Skeletal muscle tissue (tissue), 4 donors: ENCODE results near the gene FOXO1. TPM values are rescaled to one million over a fixed set of nuclear protein-coding genes. Genes with fewer than 3 reads are reported as not detected.
"Not testable (repeated sequence)": the region's sequence is repeated elsewhere in the genome, so short reads cannot be mapped to it uniquely, and the experiment has no call there.

ENCODE experiments used
- H3K27ac ChIP-seq: one replicate; pipeline ENCODE4 v1.7.0; 2013; ENCODE audit warnings: mild to moderate bottlenecking, low read depth, low read length, inconsistent platforms
- H3K27me3 ChIP-seq, 3 donors: one replicate each; pipeline ENCODE4 v1.7.0; 2013; ENCODE audit warnings: low read length in 3 of 3; ENCODE audit not compliant: control insufficient read depth in 3 of 3, insufficient read depth in 3 of 3
- H3K36me3 ChIP-seq, 3 donors: one replicate each; pipeline ENCODE4 v1.7.0; 2013; ENCODE audit warnings: low read length in 3 of 3; ENCODE audit not compliant: control insufficient read depth in 3 of 3, insufficient read depth in 3 of 3
- H3K4me1 ChIP-seq, 3 donors: one replicate each; pipeline ENCODE4 v1.7.0; 2013; ENCODE audit warnings: low read length in 3 of 3, mild to moderate bottlenecking in 3 of 3; ENCODE audit not compliant: control insufficient read depth in 3 of 3, insufficient read depth in 3 of 3
- H3K4me3 ChIP-seq, 3 donors: one replicate each; pipeline ENCODE4 v1.7.0; 2013; ENCODE audit warnings: low read length in 3 of 3
- H3K9ac ChIP-seq, 3 donors: one replicate each; pipeline ENCODE4 v1.7.0; 2013; ENCODE audit warnings: low read length in 3 of 3, mild to moderate bottlenecking in 3 of 3, moderate library complexity in 2 of 3, low read depth in 1 of 3
- H3K9me3 ChIP-seq, 3 donors: one replicate each; pipeline ENCODE4 v1.7.0; 2013; ENCODE audit warnings: low read length in 3 of 3; ENCODE audit not compliant: control insufficient read depth in 3 of 3
- total RNA-seq: library from RNA; depleted of rRNA; stranded (reverse); fragments of >200 nt; gene quantifications from one replicate; pipeline ENCODE4 v1.2.3, GENCODE V29; 2014
- donor health status: Osteomylitis.

FOXO1 gene
- total RNA-seq = 15.1 TPM

GRCh38 chr13:40666045-40666932 lies at the start of gene FOXO1:
TSS of gene FOXO1 (minus strand) at chr13:40666641. CDS start at chr13:40666212, 429 bp downstream.
- H3K36me3 ChIP-seq = peaks cover 0 to 2% (median 2%) of the 10 kb centered on the region in 3 donors
- peak within 1 kb of the TSS; percentile 99 for H3K27ac ChIP-seq
- H3K9ac ChIP-seq = peak within 1 kb of the TSS; percentile 95 to 97 (median 96)
- no peaks in the 10 kb centered on the region for H3K9me3 ChIP-seq
- H3K4me3 ChIP-seq = peak within 1 kb of the TSS; percentile 88 to 97 (median 95)
- peaks cover 8 to 26% (median 22%) of the 10 kb centered on the region in 3 donors for H3K4me1 ChIP-seq
- no peaks in the 10 kb centered on the region for H3K27me3 ChIP-seq

- H3K27me3 ChIP-seq, H3K4me3 ChIP-seq, H3K9me3 ChIP-seq, H3K9ac ChIP-seq, H3K4me1 ChIP-seq, H3K27ac ChIP-seq: not testable (repeated sequence)
- peaks cover 7 to 19% (median 9%) of the 10 kb centered on the region in 3 donors for H3K36me3 ChIP-seq
Observed at GRCh38 chr13:40714433-40714832, 48.0 kb upstream of the FOXO1 start.

DNA sequence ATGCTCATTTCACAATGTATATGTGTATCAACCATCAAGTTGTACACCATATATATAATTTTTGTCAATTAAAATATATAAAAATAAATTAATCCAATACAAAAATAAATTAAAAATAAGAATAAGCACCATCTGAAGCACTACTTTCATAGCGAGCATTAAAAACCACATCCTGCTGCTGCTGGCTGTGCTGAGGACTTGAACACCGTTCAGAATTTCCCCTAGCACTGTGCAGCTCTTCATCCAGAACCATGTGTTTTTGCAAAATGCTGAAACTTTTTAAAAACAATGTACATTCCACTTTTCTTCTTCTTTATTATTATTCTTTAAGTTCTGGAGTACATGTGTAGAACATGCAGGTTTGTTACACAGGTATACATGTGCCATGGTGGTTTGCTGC lies 40.0 kb upstream of the FOXO1 start:
- Histone ChIP-seq H3K27ac (no peak overlapping the region), H3K9ac (no peak overlapping the region), H3K9me3 (no peaks in the 10 kb centered on the region), H3K4me1 (no peaks in the 10 kb centered on the region), H3K4me3 (no peak overlapping the region), H3K27me3 (no peaks in the 10 kb centered on the region), H3K36me3 (no peaks in the 10 kb centered on the region)

DNA sequence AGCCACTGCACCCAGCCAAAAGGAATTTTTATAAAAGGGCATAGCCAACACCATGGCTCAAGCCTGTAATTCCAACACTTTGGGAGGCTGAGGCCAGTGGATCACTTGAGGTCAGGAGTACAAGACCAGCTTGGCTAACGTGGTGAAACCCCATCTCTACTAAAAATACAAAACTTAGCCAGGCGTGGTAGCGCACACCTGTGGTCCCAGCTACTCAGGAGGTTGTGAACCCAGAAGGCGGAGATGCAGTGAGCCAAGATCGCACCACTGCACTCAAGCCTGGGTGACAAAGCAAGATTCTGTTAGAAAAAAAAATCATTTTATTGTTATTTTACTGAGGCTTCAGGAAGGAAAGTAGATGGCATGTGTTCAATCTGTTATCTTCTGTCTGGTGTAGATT lies 31.3 kb upstream of the FOXO1 start:
- Histone ChIP-seq H3K36me3 (no peaks in the 10 kb centered on the region), H3K4me1 (no peaks in the 10 kb centered on the region), H3K4me3 (no peak overlapping the region), H3K9me3 (no peaks in the 10 kb centered on the region), H3K27ac (no peak overlapping the region), H3K9ac (no peak overlapping the region), H3K27me3 (no peaks in the 10 kb centered on the region)

DNA sequence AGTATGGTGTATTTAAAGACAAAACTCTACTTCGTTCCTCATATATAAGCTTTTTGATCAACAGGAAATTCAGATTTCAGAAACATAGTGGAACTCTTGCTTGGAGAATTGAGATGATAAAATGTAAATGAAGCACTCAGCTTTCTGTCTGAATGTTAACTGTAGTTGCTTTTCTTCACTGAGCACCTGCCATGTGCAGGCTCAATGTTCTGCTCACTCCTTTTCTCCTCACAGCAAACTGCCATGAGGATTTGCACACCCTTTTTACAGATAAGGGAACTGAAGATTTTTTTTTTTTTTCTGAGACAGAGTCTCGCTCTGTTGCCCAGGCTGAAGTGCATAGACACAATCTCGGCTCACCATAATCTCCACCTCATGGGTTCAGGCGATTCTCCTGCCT lies 28.0 kb upstream of the FOXO1 start:
- H3K36me3 ChIP-seq = no peaks in the 10 kb centered on the region
- no peak overlapping the region for H3K27ac ChIP-seq
- no peak overlapping the region for H3K4me3 ChIP-seq
- H3K9me3 ChIP-seq = no peaks in the 10 kb centered on the region
- H3K4me1 ChIP-seq = no peaks in the 10 kb centered on the region
- H3K9ac ChIP-seq = no peak overlapping the region
- no peaks in the 10 kb centered on the region for H3K27me3 ChIP-seq

- Histone ChIP-seq H3K4me1 (no peaks in the 10 kb centered on the region), H3K4me3 (no peak overlapping the region), H3K9me3 (no peaks in the 10 kb centered on the region), H3K27ac (no peak overlapping the region), H3K36me3 (no peaks in the 10 kb centered on the region), H3K27me3 (no peaks in the 10 kb centered on the region), H3K9ac (no peak overlapping the region)
Observed at GRCh38 chr13:40692946-40693345, 26.5 kb upstream of the FOXO1 start.

- Histone ChIP-seq H3K27ac (no peak overlapping the region), H3K27me3 (no peaks in the 10 kb centered on the region), H3K4me1 (no peaks in the 10 kb centered on the region), H3K4me3 (no peak overlapping the region), H3K9me3 (no peaks in the 10 kb centered on the region), H3K9ac (no peak overlapping the region), H3K36me3 (no peaks in the 10 kb centered on the region)
Observed at GRCh38 chr13:40688781-40689180, 22.3 kb upstream of the FOXO1 start.

GRCh38 chr13:40682449-40683240 lies 16.2 kb upstream of the FOXO1 start:
- Histone ChIP-seq H3K9me3 (no peaks in the 10 kb centered on the region), H3K4me3 (no peak overlapping the region), H3K27me3 (no peaks in the 10 kb centered on the region), H3K36me3 (no peaks in the 10 kb centered on the region), H3K27ac (no peak overlapping the region), H3K4me1 (peaks cover 13 to 18% (median 14%) of the 10 kb centered on the region in 3 donors), H3K9ac (no peak overlapping the region)

- H3K36me3 ChIP-seq = no peaks in the 10 kb centered on the region
- no peaks in the 10 kb centered on the region for H3K27me3 ChIP-seq
- no peaks in the 10 kb centered on the region for H3K9me3 ChIP-seq
- H3K4me3 ChIP-seq = peak overlapping the region in 1 of 3 donors; percentile 22
- peaks cover 13 to 18% (median 14%) of the 10 kb centered on the region in 3 donors for H3K4me1 ChIP-seq
- no peak overlapping the region for H3K27ac ChIP-seq
- peak overlapping the region in 2 of 3 donors; percentile 21 to 54 for H3K9ac ChIP-seq
Observed at GRCh38 chr13:40681341-40682146, 15.1 kb upstream of the FOXO1 start.
